ENCODE results near the gene TMPRSS3.

TMPRSS3 gene

DNA sequence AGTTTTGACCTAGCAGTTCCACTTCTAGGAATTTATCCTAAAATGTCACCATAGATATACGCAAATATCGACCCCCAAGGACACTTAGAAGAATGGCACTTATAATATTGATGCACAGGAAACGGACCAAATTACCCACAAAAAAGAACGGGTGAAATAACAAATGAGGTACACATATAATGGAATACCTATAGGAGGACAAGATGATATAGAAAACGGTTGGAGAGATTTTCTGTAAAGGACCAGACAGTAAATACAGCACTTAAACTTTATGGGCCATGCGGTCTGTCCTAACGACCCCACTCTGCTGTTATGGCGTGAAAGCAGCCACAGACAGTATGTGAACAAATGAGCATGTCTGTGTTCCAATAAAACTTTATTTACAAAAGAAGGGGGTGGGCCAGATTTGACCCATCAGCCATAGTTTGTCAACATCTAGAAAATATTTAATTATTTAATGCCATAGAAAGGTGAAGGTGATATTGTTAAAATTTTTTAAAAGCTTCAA is 2.4 kb downstream of the TMPRSS3 start:
- Histone ChIP-seq H3K36me3 (ENCODE audit: insufficient read depth, low read length) (no peaks in the 10 kb centered on the region), H3K4me1 (ENCODE audit: insufficient read depth, low read length) (peaks cover 19% of the 10 kb centered on the region), H3K9ac (ENCODE audit: low read depth, low read length) (no peak overlapping the region), H3K9me3 (ENCODE audit: control insufficient read depth, insufficient read depth, low read length) (no peaks in the 10 kb centered on the region; the same call in 1 of the 2 replicates)

DNA sequence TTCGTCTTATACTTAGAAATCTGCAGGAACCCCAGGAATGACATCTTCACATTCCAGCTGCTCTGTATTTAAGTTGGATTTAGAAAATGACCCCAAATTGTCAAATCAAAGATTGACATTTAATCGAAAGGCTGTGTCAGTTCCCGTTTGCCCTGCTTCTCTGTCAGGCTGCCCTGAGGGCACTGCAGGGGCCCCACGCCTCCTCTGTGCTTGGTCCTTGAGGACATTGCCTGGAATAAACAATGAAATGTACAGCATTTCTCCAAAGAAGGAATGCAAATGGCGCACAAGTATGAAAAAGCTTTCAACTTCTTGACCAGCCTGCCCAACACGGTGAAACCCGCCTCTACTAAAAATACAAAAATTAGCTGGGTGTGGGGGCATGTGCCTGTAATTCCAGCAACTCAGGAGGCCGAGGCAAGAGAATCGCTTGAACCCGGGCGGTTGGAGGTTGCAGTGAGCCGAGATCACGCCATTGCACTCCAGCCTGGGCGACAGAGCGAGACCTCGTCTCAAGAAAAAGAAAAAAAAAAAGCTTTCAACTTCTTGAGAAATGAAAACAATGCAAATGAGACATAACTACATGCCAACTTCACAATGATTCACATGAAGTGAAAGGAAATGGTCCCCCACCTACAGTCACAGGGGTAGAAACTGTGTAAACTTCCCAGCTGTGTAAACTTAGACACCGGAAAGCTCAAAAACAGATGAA is 3.0 kb downstream of the TMPRSS3 start:
- Histone ChIP-seq H3K9me3 (ENCODE audit: control insufficient read depth, insufficient read depth, low read length) (no peaks in the 10 kb centered on the region; the same call in 1 of the 2 replicates), H3K36me3 (ENCODE audit: insufficient read depth, low read length) (no peaks in the 10 kb centered on the region), H3K9ac (ENCODE audit: low read depth, low read length) (no peak overlapping the region), H3K4me1 (ENCODE audit: insufficient read depth, low read length) (peaks cover 17% of the 10 kb centered on the region)

DNA sequence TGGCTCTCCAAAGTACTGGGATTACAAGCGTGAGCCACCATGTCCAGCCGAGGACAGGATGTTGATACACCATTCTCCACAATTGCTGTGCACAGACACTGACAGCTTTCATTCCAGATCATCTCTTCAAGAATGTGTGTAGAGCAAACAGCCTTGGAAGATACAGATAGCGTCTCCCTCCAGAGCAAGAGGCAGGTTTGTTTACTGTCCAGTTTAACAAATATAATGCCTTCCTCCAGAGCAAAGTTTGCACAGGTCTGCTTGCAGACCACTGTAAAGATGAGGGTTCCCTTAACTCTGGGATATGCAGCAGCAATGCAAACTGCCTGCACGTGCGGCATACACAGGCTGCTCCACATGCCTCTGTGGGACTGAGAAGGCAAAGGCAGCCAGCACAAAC is 4.6 kb downstream of the TMPRSS3 start:
- H3K4me1 ChIP-seq (ENCODE audit: insufficient read depth, low read length) = peaks cover 15% of the 10 kb centered on the region
- H3K9me3 ChIP-seq (ENCODE audit: control insufficient read depth, insufficient read depth, low read length) = no peaks in the 10 kb centered on the region; the same call in 1 of the 2 replicates
- no peaks in the 10 kb centered on the region for H3K36me3 ChIP-seq (ENCODE audit: insufficient read depth, low read length)
- H3K9ac ChIP-seq (ENCODE audit: low read depth, low read length) = no peak overlapping the region

- Histone ChIP-seq H3K4me1 (ENCODE audit: insufficient read depth, low read length) (peaks cover 9% of the 10 kb centered on the region), H3K9me3 (ENCODE audit: control insufficient read depth, insufficient read depth, low read length) (no peaks in the 10 kb centered on the region; the same call in 1 of the 2 replicates), H3K9ac (ENCODE audit: low read depth, low read length) (no peak overlapping the region), H3K36me3 (ENCODE audit: insufficient read depth, low read length) (no peaks in the 10 kb centered on the region)
Observed at GRCh38 chr21:42390696-42391095, 5.2 kb downstream of the TMPRSS3 start.

DNA sequence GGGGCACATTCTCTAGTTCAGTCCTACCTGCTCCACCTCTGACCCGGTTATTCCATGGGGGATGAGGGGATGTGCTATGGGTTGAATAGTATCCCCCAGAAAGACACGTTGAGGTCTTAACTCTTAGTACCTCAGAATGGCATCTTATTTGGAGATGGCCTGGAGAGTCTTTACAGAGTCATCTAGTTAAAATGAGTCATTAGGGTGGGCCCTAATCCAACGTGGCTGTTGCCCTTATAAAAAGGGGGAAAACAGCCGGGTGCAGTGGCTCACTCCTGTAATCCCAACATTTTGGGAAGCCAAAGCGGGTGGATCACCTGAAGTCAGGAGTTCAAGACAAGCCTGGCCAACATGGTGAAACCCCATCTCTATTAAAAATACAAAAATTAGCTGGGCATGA is 5.7 kb downstream of the TMPRSS3 start:
- no peaks in the 10 kb centered on the region for H3K36me3 ChIP-seq (ENCODE audit: insufficient read depth, low read length)
- peaks cover 9% of the 10 kb centered on the region for H3K4me1 ChIP-seq (ENCODE audit: insufficient read depth, low read length)
- no peaks in the 10 kb centered on the region; the same call in 1 of the 2 replicates for H3K9me3 ChIP-seq (ENCODE audit: control insufficient read depth, insufficient read depth, low read length)
- no peak overlapping the region for H3K9ac ChIP-seq (ENCODE audit: low read depth, low read length)

GRCh38 chr21:42389449-42389835 is 6.4 kb downstream of the TMPRSS3 start:
- Histone ChIP-seq H3K9me3 (ENCODE audit: control insufficient read depth, insufficient read depth, low read length) (no peaks in the 10 kb centered on the region; the same call in 1 of the 2 replicates), H3K36me3 (ENCODE audit: insufficient read depth, low read length) (no peaks in the 10 kb centered on the region), H3K9ac (ENCODE audit: low read depth, low read length) (no peak overlapping the region), H3K4me1 (ENCODE audit: insufficient read depth, low read length) (peaks cover 9% of the 10 kb centered on the region)

GRCh38 chr21:42388740-42389448 is 7.0 kb downstream of the TMPRSS3 start:
- Histone ChIP-seq H3K9me3 (ENCODE audit: control insufficient read depth, insufficient read depth, low read length) (no peaks in the 10 kb centered on the region; the same call in 1 of the 2 replicates), H3K4me1 (ENCODE audit: insufficient read depth, low read length) (peaks cover 9% of the 10 kb centered on the region), H3K9ac (ENCODE audit: low read depth, low read length) (no peak overlapping the region), H3K36me3 (ENCODE audit: insufficient read depth, low read length) (no peaks in the 10 kb centered on the region)

- H3K9me3 ChIP-seq (ENCODE audit: control insufficient read depth, insufficient read depth, low read length) = no peaks in the 10 kb centered on the region; the same call in 1 of the 2 replicates
- H3K36me3 ChIP-seq (ENCODE audit: insufficient read depth, low read length) = no peaks in the 10 kb centered on the region
- H3K4me1 ChIP-seq (ENCODE audit: insufficient read depth, low read length) = peaks cover 9% of the 10 kb centered on the region
- H3K9ac ChIP-seq (ENCODE audit: low read depth, low read length) = no peak overlapping the region
Observed at GRCh38 chr21:42387843-42388340, 8.0 kb downstream of the TMPRSS3 start.

DNA sequence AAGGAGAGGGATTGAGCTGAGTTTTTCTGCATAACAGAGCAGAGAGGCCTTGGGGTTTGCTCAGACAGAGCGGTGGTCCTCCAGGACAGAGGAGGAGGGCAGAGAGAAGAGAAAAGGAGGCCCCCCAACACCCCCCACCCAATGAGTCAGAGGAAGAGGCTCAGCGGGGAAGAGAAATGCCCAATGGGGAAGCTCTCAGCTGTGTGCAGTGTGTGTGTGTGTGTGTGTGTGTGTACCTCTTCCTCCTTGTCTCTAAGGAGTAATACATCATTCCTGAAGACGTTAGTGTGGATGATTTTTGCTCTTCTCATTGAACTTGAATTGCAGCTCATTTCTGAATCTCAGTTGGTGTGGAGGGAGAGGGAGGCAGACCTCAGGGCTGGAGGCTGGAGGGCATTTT is 8.7 kb downstream of the TMPRSS3 start:
- Histone ChIP-seq H3K9ac (ENCODE audit: low read depth, low read length) (no peak overlapping the region), H3K36me3 (ENCODE audit: insufficient read depth, low read length) (no peaks in the 10 kb centered on the region), H3K4me1 (ENCODE audit: insufficient read depth, low read length) (peaks cover 9% of the 10 kb centered on the region), H3K9me3 (ENCODE audit: control insufficient read depth, insufficient read depth, low read length) (no peaks in the 10 kb centered on the region; the same call in 1 of the 2 replicates)

DNA sequence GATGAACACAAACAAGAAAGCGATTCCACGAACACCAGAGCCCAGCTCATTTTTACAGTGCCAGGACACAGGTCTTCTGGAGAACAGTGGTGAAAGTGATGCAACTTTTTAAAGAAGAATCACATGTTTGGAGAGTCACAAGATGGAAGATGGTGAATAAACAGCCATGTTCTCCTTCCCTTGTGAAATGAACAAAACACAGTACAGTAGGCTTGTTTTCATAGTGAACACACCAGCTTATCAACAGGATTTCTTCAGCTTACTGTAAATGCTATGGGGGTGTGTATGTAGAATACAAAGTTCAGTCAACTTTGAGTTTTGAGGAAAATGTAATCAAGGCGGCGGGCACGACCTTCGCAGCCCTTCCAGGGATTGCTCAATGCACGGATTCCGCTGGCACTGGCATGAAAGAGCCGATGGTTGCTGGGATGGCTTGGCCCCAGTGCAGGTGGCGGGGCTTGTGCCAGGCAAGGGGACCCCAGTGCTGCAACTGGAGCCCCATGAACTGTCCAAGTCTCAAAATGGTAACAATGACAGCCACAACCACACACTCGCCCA is 9.7 kb downstream of the TMPRSS3 start:
- Histone ChIP-seq H3K4me1 (ENCODE audit: insufficient read depth, low read length) (peaks cover 9% of the 10 kb centered on the region), H3K9me3 (ENCODE audit: control insufficient read depth, insufficient read depth, low read length) (no peaks in the 10 kb centered on the region; the same call in none of the 2 replicates), H3K36me3 (ENCODE audit: insufficient read depth, low read length) (no peaks in the 10 kb centered on the region), H3K9ac (ENCODE audit: low read depth, low read length) (no peak overlapping the region)

DNA sequence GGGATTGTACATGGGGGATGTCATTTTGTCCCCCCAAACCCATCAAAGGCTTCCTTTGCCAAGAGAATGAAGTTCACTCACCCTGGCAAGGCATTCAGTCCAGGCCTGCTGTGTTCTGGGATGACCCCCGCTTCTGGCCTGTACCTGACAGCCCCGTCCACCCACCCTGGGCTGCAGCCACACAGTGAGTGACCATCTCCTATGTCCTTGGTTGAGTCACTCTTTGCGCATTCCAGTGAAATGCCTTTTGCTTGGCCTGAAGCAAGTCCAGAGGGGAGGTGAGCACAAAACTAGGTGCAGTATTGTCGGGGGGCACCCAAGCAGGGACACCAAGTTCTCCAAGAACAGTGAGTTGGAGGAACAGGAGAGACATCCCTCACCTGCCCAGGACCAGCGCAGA is 10.2 kb downstream of the TMPRSS3 start:
- no peaks in the 10 kb centered on the region for H3K36me3 ChIP-seq (ENCODE audit: insufficient read depth, low read length)
- H3K9ac ChIP-seq (ENCODE audit: low read depth, low read length) = no peak overlapping the region
- no peaks in the 10 kb centered on the region; the same call in none of the 2 replicates for H3K9me3 ChIP-seq (ENCODE audit: control insufficient read depth, insufficient read depth, low read length)
- peaks cover 9% of the 10 kb centered on the region for H3K4me1 ChIP-seq (ENCODE audit: insufficient read depth, low read length)

DNA sequence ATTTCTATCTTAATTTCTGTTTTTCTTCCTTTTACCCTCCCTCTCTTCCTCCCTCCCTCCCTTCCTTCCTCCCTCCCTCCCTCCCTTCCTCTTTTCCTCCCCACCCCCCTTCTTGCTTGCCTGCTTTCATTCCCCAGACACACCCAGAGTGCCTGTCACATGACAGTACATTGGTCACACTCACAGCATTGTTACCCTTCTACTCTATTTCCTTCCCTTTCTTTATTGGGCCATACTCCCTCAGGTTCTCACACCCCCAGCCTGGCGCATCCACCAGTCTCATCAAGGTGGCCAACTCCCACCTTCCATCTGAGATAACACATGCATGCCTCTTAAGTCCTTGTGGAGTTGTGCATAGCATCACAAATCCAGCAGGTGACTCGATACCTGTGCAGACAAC is 10.9 kb downstream of the TMPRSS3 start:
- no peaks in the 10 kb centered on the region for H3K36me3 ChIP-seq (ENCODE audit: insufficient read depth, low read length)
- no peaks in the 10 kb centered on the region; the same call in 1 of the 2 replicates for H3K9me3 ChIP-seq (ENCODE audit: control insufficient read depth, insufficient read depth, low read length)
- H3K9ac ChIP-seq (ENCODE audit: low read depth, low read length) = no peak overlapping the region
- H3K4me1 ChIP-seq (ENCODE audit: insufficient read depth, low read length) = peaks cover 8% of the 10 kb centered on the region

DNA sequence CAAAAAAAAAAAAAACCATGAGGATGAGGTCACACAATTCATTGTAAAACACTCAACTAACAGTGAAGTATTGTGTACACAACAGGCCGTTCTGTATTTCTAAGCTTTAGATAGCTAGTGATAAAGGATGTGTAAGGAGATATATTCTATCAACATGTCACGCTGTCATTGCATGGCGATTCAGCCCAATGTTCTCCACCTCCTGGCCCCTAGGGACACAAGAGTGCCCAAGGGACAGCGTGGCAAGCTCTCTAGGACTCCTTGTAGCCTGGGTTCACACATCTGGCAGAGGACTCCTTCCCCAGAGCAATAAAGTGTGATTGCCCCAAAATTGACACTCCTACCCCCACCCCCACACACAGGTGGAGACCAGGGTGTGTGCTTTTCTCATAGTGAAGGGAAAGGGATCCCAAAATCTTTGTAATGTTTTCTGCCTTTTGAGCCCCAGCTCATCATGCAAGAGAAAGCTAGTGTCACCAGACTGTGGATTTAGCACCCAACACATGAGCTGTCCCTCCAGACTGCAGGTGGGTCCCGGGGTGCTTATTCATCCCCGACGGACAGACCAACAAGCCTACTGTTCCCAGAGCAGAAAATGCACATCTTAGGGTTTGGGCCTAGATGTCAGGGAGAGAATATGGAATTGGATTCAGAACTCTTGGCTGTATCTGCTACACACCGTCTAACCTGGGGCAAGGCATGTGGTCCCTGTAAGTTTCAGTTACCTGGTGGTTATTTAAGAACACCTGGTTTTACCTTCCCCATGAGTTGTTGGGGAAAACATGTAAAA is 11.5 kb downstream of the TMPRSS3 start:
- H3K9me3 ChIP-seq (ENCODE audit: control insufficient read depth, insufficient read depth, low read length) = no peaks in the 10 kb centered on the region; the same call in 1 of the 2 replicates
- H3K9ac ChIP-seq (ENCODE audit: low read depth, low read length) = no peak overlapping the region
- H3K4me1 ChIP-seq (ENCODE audit: insufficient read depth, low read length) = peaks cover 2% of the 10 kb centered on the region
- H3K36me3 ChIP-seq (ENCODE audit: insufficient read depth, low read length) = no peaks in the 10 kb centered on the region

- no peak overlapping the region for H3K9ac ChIP-seq (ENCODE audit: low read depth, low read length)
- no peaks in the 10 kb centered on the region; the same call in 1 of the 2 replicates for H3K4me1 ChIP-seq (ENCODE audit: insufficient read depth, low read length)
- no peaks in the 10 kb centered on the region for H3K36me3 ChIP-seq (ENCODE audit: insufficient read depth, low read length)
- H3K9me3 ChIP-seq (ENCODE audit: control insufficient read depth, insufficient read depth, low read length) = no peaks in the 10 kb centered on the region; the same call in 1 of the 2 replicates
Observed at GRCh38 chr21:42383331-42383730, 12.5 kb downstream of the TMPRSS3 start.
